Measurements from ENCODE around the gene LSM2.

DNA sequence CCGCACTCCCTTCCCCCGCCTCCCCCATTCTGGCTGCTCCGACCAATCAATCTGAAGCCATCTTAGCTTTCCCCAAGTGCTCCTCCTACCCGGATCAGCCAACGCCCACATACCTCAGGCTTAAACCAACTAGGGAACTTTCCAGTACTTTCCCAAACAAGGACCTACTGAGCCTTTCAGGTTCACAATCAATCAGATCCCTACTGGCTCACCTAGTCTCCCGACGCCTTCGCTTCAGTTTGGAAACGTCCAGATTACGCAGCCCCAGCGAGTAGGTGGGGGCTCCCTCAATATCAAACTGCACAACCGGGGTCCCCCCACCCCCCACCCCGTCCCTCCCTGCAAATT is 7.9 kb upstream of the LSM2 start:
- TF ChIP-seq EZH2 (IDR thresholded peaks at IDR 0.05; ENCODE audit: borderline replicate concordance, low read depth, low read length, severe bottlenecking): no peak
- TF ChIP-seq, protein P1, sequence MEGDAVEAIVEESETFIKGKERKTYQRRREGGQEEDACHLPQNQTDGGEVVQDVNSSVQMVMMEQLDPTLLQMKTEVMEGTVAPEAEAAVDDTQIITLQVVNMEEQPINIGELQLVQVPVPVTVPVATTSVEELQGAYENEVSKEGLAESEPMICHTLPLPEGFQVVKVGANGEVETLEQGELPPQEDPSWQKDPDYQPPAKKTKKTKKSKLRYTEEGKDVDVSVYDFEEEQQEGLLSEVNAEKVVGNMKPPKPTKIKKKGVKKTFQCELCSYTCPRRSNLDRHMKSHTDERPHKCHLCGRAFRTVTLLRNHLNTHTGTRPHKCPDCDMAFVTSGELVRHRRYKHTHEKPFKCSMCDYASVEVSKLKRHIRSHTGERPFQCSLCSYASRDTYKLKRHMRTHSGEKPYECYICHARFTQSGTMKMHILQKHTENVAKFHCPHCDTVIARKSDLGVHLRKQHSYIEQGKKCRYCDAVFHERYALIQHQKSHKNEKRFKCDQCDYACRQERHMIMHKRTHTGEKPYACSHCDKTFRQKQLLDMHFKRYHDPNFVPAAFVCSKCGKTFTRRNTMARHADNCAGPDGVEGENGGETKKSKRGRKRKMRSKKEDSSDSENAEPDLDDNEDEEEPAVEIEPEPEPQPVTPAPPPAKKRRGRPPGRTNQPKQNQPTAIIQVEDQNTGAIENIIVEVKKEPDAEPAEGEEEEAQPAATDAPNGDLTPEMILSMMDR (IDR thresholded peaks at IDR 0.05; ENCODE audit: borderline replicate concordance, extremely low read depth, low read length, poor library complexity, severe bottlenecking): no peak

Data from DND-41 (cell line).